Measurements from ENCODE around the gene ZNF532.

ZNF532 gene

DNA sequence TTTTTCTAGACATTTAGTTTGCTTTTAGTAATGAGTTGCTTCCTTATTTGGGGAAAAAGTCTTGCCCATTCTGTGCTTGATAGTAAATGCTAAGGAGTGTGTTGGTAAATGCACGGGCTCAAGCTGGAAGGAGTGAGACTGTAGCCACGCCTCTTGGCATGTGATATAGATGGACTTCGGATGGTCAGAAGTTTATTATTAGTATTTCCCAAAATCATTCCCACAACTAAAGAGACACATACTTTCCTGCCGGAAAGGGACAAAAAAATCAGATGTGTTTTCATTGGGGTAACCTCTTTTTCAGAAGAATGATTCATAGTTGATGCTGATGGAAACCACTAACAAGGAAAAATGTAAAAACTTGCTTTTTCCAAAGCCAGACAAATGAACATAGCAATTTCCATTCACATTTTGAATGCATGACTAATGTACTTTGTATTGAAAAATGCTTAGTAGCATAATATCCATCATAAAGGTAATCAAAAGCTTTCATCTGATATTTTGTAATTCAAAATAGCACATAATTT, 133.2 kb downstream of the ZNF532 start:
- no peaks in the 10 kb centered on the region for H3K9me3 ChIP-seq
- no peaks in the 10 kb centered on the region for H3K36me3 ChIP-seq
- H3K4me1 ChIP-seq (ENCODE audit: control insufficient read depth in 1 of 2, insufficient read depth in 1 of 2, low read depth in 1 of 2, low read length in 1 of 2) = no peaks in the 10 kb centered on the region
- TF ChIP-seq, protein P1, sequence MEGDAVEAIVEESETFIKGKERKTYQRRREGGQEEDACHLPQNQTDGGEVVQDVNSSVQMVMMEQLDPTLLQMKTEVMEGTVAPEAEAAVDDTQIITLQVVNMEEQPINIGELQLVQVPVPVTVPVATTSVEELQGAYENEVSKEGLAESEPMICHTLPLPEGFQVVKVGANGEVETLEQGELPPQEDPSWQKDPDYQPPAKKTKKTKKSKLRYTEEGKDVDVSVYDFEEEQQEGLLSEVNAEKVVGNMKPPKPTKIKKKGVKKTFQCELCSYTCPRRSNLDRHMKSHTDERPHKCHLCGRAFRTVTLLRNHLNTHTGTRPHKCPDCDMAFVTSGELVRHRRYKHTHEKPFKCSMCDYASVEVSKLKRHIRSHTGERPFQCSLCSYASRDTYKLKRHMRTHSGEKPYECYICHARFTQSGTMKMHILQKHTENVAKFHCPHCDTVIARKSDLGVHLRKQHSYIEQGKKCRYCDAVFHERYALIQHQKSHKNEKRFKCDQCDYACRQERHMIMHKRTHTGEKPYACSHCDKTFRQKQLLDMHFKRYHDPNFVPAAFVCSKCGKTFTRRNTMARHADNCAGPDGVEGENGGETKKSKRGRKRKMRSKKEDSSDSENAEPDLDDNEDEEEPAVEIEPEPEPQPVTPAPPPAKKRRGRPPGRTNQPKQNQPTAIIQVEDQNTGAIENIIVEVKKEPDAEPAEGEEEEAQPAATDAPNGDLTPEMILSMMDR (IDR thresholded peaks at IDR 0.05) = no peak
- no peak overlapping the region for H3K4me3 ChIP-seq (ENCODE audit: low read depth in 1 of 2, low read length in 1 of 2)
- no peak overlapping the region for H3K27ac ChIP-seq
- H3K27me3 ChIP-seq = no peaks in the 10 kb centered on the region

DNA sequence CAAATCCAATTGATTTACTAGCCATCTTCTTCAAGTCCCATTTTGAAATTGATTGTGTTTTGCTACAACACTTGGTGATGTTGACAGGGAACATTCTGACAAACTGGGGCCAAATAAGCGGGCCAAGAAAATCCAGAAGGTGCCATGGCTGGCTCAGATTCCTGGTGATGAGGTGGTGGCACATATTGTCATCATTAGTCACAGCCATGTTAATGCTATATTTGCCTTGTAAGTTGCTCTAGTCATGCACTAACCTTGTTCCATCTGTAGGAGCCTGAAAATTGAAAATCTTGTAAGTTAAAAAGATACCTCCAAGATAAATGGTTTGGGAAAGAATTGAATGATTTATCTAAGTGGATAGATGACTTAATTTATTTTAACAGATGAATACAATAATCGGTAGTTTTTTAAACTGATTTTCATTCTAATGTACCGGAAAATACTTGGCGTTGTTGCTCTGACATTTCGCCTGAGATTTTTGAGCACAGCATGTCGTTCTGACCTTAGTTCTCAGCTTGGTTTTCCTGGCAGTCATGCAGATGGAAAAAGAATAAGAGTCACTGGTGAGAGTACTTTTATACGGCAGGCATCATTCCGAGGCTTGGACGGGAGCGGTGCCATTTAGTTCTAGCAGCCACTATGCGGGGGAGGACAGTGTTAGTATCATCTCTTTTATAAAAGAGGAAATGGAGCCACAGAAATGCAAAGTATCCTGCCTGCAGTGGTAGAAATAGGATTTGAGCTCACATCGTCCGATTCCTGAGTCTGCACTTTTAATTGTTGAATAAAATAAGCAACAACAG, 133.9 kb downstream of the ZNF532 start:
- TF ChIP-seq, protein P1 (IDR thresholded peaks at IDR 0.05) = no peak
- no peaks in the 10 kb centered on the region for H3K36me3 ChIP-seq
- H3K4me3 ChIP-seq (ENCODE audit: low read depth in 1 of 2, low read length in 1 of 2) = no peak overlapping the region
- no peaks in the 10 kb centered on the region for H3K4me1 ChIP-seq (ENCODE audit: control insufficient read depth in 1 of 2, insufficient read depth in 1 of 2, low read depth in 1 of 2, low read length in 1 of 2)
- H3K9me3 ChIP-seq = no peaks in the 10 kb centered on the region
- H3K27me3 ChIP-seq = no peaks in the 10 kb centered on the region
- H3K27ac ChIP-seq = no peak overlapping the region

DNA sequence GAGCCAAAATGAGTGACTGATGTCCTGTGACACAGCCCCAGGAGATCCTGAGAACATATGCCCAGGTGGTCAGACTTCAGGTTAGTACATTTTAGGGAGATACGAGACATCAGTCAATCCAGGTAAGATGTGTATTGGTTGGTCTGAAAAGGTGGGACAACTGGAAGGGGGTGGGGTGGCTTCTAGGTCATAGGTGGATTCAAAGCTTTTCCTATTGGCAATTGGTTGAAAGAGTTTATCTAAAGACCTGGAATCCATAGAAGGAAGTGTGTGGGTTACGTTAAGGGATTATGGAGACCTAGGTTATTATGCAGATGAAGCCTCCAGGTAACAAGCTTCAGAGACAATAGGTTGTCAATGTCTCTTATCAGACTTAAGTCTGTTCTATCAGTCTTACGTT, 136.5 kb downstream of the ZNF532 start:
- H3K4me1 ChIP-seq (ENCODE audit: control insufficient read depth in 1 of 2, insufficient read depth in 1 of 2, low read depth in 1 of 2, low read length in 1 of 2) = no peaks in the 10 kb centered on the region
- TF ChIP-seq, protein P1 (IDR thresholded peaks at IDR 0.05) = no peak
- H3K36me3 ChIP-seq = no peaks in the 10 kb centered on the region
- H3K27me3 ChIP-seq = no peaks in the 10 kb centered on the region
- H3K4me3 ChIP-seq (ENCODE audit: low read depth in 1 of 2, low read length in 1 of 2) = no peak overlapping the region
- H3K9me3 ChIP-seq = no peaks in the 10 kb centered on the region
- no peak overlapping the region for H3K27ac ChIP-seq

DNA sequence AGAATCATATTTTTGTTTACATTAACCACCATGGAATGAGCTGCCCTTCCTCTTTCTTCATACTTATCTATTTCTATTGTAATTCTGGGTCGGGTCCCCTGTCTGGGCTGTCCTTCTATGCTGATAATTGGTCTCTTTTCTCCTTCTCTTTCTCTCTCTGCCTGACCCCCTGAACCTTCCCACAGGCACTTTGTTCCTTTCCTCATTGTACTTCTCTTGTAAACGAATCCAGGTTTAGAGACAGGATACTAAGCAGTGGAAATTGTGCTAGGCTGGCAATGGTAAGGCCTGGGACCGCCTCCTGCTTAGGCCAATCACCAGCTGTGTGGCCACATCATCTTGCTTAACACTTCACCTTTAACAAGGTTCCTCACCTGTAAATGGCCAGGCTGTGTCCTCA, 137.0 kb downstream of the ZNF532 start:
- H3K27ac ChIP-seq = no peak overlapping the region
- no peak overlapping the region for H3K4me3 ChIP-seq (ENCODE audit: low read depth in 1 of 2, low read length in 1 of 2)
- TF ChIP-seq, protein P1 (IDR thresholded peaks at IDR 0.05) = no peak
- no peaks in the 10 kb centered on the region for H3K36me3 ChIP-seq
- no peaks in the 10 kb centered on the region for H3K4me1 ChIP-seq (ENCODE audit: control insufficient read depth in 1 of 2, insufficient read depth in 1 of 2, low read depth in 1 of 2, low read length in 1 of 2)
- H3K27me3 ChIP-seq = no peaks in the 10 kb centered on the region
- H3K9me3 ChIP-seq = no peaks in the 10 kb centered on the region

DNA sequence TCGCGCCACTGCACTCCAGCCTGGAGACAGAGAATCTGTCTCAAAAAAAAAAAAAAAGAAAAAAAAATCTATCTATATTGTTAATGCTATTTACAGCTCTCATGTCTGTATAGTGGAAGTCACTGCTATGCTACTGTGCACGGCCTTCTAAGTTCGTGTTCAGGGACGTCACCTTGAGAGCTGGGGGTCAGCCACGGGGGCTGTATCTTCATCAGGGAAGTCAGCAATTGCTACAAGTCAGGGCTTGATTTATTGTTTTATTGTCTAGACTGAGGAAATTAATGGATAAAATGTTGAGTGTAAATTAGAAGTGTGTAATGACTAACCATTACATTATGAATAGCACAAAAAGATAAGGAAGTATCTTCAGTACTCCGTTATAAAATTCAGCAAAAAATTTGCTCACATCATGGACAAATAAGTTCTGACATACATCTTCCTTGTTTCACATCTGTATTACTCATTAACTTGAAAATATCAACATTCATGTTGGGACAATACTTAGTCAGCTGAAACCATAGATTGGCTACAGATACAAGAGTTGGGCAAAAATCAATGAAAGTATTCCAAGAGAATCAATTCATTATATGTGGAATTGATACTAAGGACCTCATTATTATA, 138.4 kb downstream of the ZNF532 start:
- Histone ChIP-seq H3K4me3 (ENCODE audit: low read depth in 1 of 2, low read length in 1 of 2) (no peak overlapping the region), H3K27me3 (no peaks in the 10 kb centered on the region), H3K9me3 (no peaks in the 10 kb centered on the region), H3K27ac (no peak overlapping the region), H3K4me1 (ENCODE audit: control insufficient read depth in 1 of 2, insufficient read depth in 1 of 2, low read depth in 1 of 2, low read length in 1 of 2) (no peaks in the 10 kb centered on the region), H3K36me3 (no peaks in the 10 kb centered on the region)
- TF ChIP-seq, protein P1 (IDR thresholded peaks at IDR 0.05) = no peak

Measured in neutrophil (primary cell).